B cell (primary cell): ENCODE measurements around the gene SEPHS2. TPM values are rescaled to one million over a fixed set of nuclear protein-coding genes. Genes with fewer than 3 reads are reported as not detected.

Experiments
- ATAC-seq: fragments of 200-7000 bp; cut with Tn5 transposase; one replicate; pipeline ENCODE4 v1.10.0; 2021; ENCODE audit warnings: low read depth, mild to moderate bottlenecking, moderate number of reproducible peaks, moderate library complexity
- CTCF ChIA-PET: fragments of 350-600 bp; sonication (Branson Sonifier 250); formaldehyde crosslinking; loops from one replicate; lab custom pipeline; 2021; ENCODE audit warnings: antibody characterized with exemption, inconsistent platforms; lab: Charles Lee
- POLR2A ChIA-PET: fragments of 350-600 bp; sonication (Branson Sonifier 250); formaldehyde crosslinking; loops from one replicate; lab custom pipeline; 2021; ENCODE audit warnings: antibody characterized with exemption; lab: Charles Lee
- DNase-seq: peaks from one replicate; pipeline ENCODE4 v3.0.0; 2013
- H2AFZ ChIP-seq: 2 replicates; pipeline ENCODE4 v1.6.1; 2012; ENCODE audit warnings: mild to moderate bottlenecking, low read depth, low read length; ENCODE audit not compliant: insufficient read depth, poor library complexity, severe bottlenecking
- H3K27ac ChIP-seq, 2 donors: 1 replicate in 1 of 2; 2 replicates in 1 of 2; pipeline ENCODE4 v1.5.1; 2012 to 2013; ENCODE audit warnings: low read length in 2 of 2, mild to moderate bottlenecking in 2 of 2, moderate library complexity in 1 of 2
- H3K27me3 ChIP-seq, 4 experiments: fragments of 200-600 bp in 1 of 4; sonication (generic) in 1 of 4; replicated peaks in 1 of 4; 1 replicate in 2 of 4; 2 replicates in 2 of 4; pipeline versions ENCODE4 v1.6.1 to v1.7.0; 2013 to 2016; ENCODE audit warnings: low read length in 3 of 4, mild to moderate bottlenecking in 2 of 4, mixed read lengths in 1 of 4, moderate library complexity in 1 of 4; ENCODE audit not compliant: insufficient read depth in 4 of 4, control insufficient read depth in 3 of 4; ENCODE audit errors: control extremely low read depth in 1 of 4
- H3K36me3 ChIP-seq, 2 experiments: replicated peaks in 1 of 2; 1 replicate in 1 of 2; 2 replicates in 1 of 2; pipeline versions ENCODE4 v1.6.1 to v1.7.1; 2013; ENCODE audit warnings: low read length in 1 of 2; ENCODE audit not compliant: insufficient read depth in 2 of 2, control insufficient read depth in 1 of 2; ENCODE audit errors: control extremely low read depth in 1 of 2, extremely low read depth in 1 of 2
- H3K4me1 ChIP-seq, 2 donors: fragments of 200-600 bp in 1 of 2; sonication (generic) in 1 of 2; 1 replicate in 1 of 2; 2 replicates in 1 of 2; pipeline versions ENCODE4 v1.5.1 to v1.6.1; 2013 to 2017; ENCODE audit warnings: low read length in 2 of 2; ENCODE audit not compliant: control insufficient read depth in 2 of 2, insufficient read depth in 2 of 2
- H3K4me2 ChIP-seq: replicated peaks from 2 replicates; pipeline ENCODE3; 2012; ENCODE audit warnings: mild to moderate bottlenecking, low read depth, low read length; ENCODE audit not compliant: poor library complexity, severe bottlenecking
- H3K4me3 ChIP-seq, 5 experiments: fragments of 200-600 bp in 1 of 5; sonication (generic) in 1 of 5; 1 replicate in 3 of 5; 2 replicates in 2 of 5; pipeline versions ENCODE4 v1.5.1 to v1.7.0; 2011 to 2016; ENCODE audit warnings: low read length in 4 of 5, mild to moderate bottlenecking in 4 of 5, low read depth in 2 of 5, control low read depth in 1 of 5, moderate library complexity in 1 of 5; ENCODE audit not compliant: insufficient read depth in 1 of 5; ENCODE audit errors: control extremely low read depth in 1 of 5, extremely low read depth in 1 of 5
- H3K79me2 ChIP-seq: fragments of 200-600 bp; sonication (generic); one replicate; pipeline ENCODE4 v1.6.0; 2016; ENCODE audit warnings: low read length; ENCODE audit not compliant: control insufficient read depth, insufficient read depth
- H3K9ac ChIP-seq: fragments of 200-600 bp; sonication (generic); 2 replicates; pipeline ENCODE4 v1.6.1; 2017; ENCODE audit warnings: mild to moderate bottlenecking, low read length, moderate library complexity
- H3K9me3 ChIP-seq, 3 donors: one replicate each; pipeline versions ENCODE4 v1.6.1 to v1.7.1; 2013; ENCODE audit warnings: low read length in 2 of 3; ENCODE audit not compliant: control insufficient read depth in 2 of 3, insufficient read depth in 1 of 3; ENCODE audit errors: control extremely low read depth in 1 of 3
- H4K20me1 ChIP-seq: 2 replicates; pipeline ENCODE4 v1.6.0; 2012; ENCODE audit warnings: mild to moderate bottlenecking, low read length; ENCODE audit not compliant: insufficient read depth, control insufficient read depth, poor library complexity, severe bottlenecking
- H3K27ac Mint-ChIP-seq: one replicate; pipeline ENCODE4 v1.8.0; 2021; ENCODE audit warnings: mixed read lengths
- H3K27me3 Mint-ChIP-seq: one replicate; pipeline ENCODE4 v1.8.0; 2021; ENCODE audit warnings: mixed read lengths
- H3K4me1 Mint-ChIP-seq: one replicate; pipeline ENCODE4 v1.8.0; 2021; ENCODE audit warnings: mixed read lengths
- H3K4me3 Mint-ChIP-seq: one replicate; pipeline ENCODE4 v1.8.0; 2021; ENCODE audit warnings: mixed read lengths
- H3K9me3 Mint-ChIP-seq: one replicate; pipeline ENCODE4 v1.8.0; 2022; ENCODE audit warnings: mixed read lengths; ENCODE audit not compliant: insufficient read depth
- CTCF ChIP-seq: fragments of 200-600 bp; IDR thresholded peaks from one replicate; pipeline ENCODE4 v1.8.0; 2022; ENCODE audit warnings: antibody characterized with exemption, mild to moderate bottlenecking
- EZH2 ChIP-seq: IDR thresholded peaks from 2 replicates; pipeline ENCODE4 v1.6.1; 2012; ENCODE audit warnings: borderline replicate concordance, low read depth, mild to moderate bottlenecking, moderate library complexity, low read length; ENCODE audit not compliant: insufficient read depth, poor library complexity, severe bottlenecking
- WGBS: methylation state at CpG from one replicate; pipeline ENCODE4 v1.1.5; 2013; ENCODE audit warnings: missing lambda C conversion rate; ENCODE audit not compliant: insufficient coverage; 5-methylcytosine and 5-hydroxymethylcytosine counted together
- intact Hi-C: fragments of 100-400 bp; cut with micrococcal nuclease; formaldehyde crosslinking; loops from one replicate; pipeline ENCODE4 v1.10.0; 2022
- polyA minus RNA-seq: library from RNA; depleted of rRNA, polyadenylated mRNA; stranded (reverse); fragments of >200 nt; gene quantifications from 2 replicates; pipeline ENCODE4 v1.2.3, GENCODE V29; 2012
- polyA plus RNA-seq: library from polyadenylated mRNA; depleted of rRNA; stranded (reverse); fragments of >200 nt; gene quantifications from 2 replicates; pipeline ENCODE4 v1.2.3, GENCODE V29; 2012
- total RNA-seq, 2 donors: library from RNA; stranded (reverse); fragments of 120-200 nt in 1 of 2; gene quantifications; 1 replicate in 1 of 2; 2 replicates in 1 of 2; pipeline versions ENCODE4 v1.2.3 to v1.2.4, GENCODE V29; 2013 to 2022

SEPHS2 gene, protein sequence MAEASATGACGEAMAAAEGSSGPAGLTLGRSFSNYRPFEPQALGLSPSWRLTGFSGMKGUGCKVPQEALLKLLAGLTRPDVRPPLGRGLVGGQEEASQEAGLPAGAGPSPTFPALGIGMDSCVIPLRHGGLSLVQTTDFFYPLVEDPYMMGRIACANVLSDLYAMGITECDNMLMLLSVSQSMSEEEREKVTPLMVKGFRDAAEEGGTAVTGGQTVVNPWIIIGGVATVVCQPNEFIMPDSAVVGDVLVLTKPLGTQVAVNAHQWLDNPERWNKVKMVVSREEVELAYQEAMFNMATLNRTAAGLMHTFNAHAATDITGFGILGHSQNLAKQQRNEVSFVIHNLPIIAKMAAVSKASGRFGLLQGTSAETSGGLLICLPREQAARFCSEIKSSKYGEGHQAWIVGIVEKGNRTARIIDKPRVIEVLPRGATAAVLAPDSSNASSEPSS
- total RNA-seq (62.2 and 63.2 TPM in 2 replicates), polyA plus RNA-seq (8.1 and 13.8 TPM in 2 replicates), polyA minus RNA-seq (13.6 and 15.8 TPM in 2 replicates)
- total RNA-seq (2013): 17.2 TPM

GRCh38 chr16:30445408-30446202 lies at the start of gene SEPHS2:
TSS of gene SEPHS2 (minus strand) at chr16:30445874. CDS start at chr16:30445727, 147 bp downstream.
- Histone ChIP-seq H2AFZ (peak within 1 kb of the TSS; percentile 81), H3K36me3 (peaks cover 0 to 18% of the 10 kb centered on the region in 2 experiments), H3K4me2 (peak within 1 kb of the TSS; percentile 72), H4K20me1 (peaks cover 22% of the 10 kb centered on the region), H3K27ac (peak within 1 kb of the TSS; percentile 78 to 85), H3K79me2 (peaks cover 25% of the 10 kb centered on the region), H3K9ac (peak within 1 kb of the TSS; percentile 74), H3K27me3 (no peaks in the 10 kb centered on the region), H3K4me3 (peak within 1 kb of the TSS; percentile 74 to 99 (median 78)), H3K9me3 (peaks cover 0 to 6% (median 0%) of the 10 kb centered on the region in 3 donors), H3K4me1 (peaks cover 29 to 36% of the 10 kb centered on the region in 2 donors)
- CTCF ChIA-PET: interaction anchor here (0.7 to 7.4 kb wide), 6 partner anchors 14 to 152 kb away, joined by 4 to 77 read pairs (median 20); partner anchors contain the start of genes DCTPP1, ITGAL and ZNF747
- peak; percentile 96 for DNase-seq
- peak; percentile 47 for TF ChIP-seq CTCF
- no peak for TF ChIP-seq EZH2
- POLR2A ChIA-PET: interaction anchor here (0.8 to 2.1 kb wide), 7 partner anchors 13 to 126 kb away, joined by 3 to 6 read pairs (median 3); partner anchors contain the start of genes DCTPP1, ITGAL and ZNF688
- intact Hi-C loops: loop anchor here (1.0 to 2.0 kb wide), 5 partner anchors 13 to 82 kb away; partner anchors contain the start of genes DCTPP1 and ITGAL
- ATAC-seq: peak; percentile 96
- WGBS: under 1% methylated on average over 56 of the region's 59 CpGs
- Mint-ChIP-seq H3K27me3 (no peaks in the 10 kb centered on the region), H3K9me3 (no peaks in the 10 kb centered on the region), H3K4me1 (peaks cover 42% of the 10 kb centered on the region), H3K27ac (peak within 1 kb of the TSS; percentile 97), H3K4me3 (peak within 1 kb of the TSS; percentile 96)
